Stromal cell of bone marrow (primary cell): ENCODE data around the gene TPSB2.
"Not testable (repeated sequence)": the region's sequence is repeated elsewhere in the genome, so short reads cannot be mapped to it uniquely, and the experiment has no call there.

Experiments used
- DNase-seq: peaks from one replicate; pipeline ENCODE4 v3.0.0-alpha.2; 2012; ENCODE audit warnings: low read depth

TPSB2 gene

GRCh38 chr16:1199347-1200013 is 30.5 kb downstream of the TPSB2 start:
- no peak for DNase-seq

- not testable (repeated sequence) for DNase-seq
Measured at GRCh38 chr16:1198671-1199346, 31.2 kb downstream of the TPSB2 start.

GRCh38 chr16:1198194-1198593 is 31.8 kb downstream of the TPSB2 start:
- DNase-seq = no peak

DNA sequence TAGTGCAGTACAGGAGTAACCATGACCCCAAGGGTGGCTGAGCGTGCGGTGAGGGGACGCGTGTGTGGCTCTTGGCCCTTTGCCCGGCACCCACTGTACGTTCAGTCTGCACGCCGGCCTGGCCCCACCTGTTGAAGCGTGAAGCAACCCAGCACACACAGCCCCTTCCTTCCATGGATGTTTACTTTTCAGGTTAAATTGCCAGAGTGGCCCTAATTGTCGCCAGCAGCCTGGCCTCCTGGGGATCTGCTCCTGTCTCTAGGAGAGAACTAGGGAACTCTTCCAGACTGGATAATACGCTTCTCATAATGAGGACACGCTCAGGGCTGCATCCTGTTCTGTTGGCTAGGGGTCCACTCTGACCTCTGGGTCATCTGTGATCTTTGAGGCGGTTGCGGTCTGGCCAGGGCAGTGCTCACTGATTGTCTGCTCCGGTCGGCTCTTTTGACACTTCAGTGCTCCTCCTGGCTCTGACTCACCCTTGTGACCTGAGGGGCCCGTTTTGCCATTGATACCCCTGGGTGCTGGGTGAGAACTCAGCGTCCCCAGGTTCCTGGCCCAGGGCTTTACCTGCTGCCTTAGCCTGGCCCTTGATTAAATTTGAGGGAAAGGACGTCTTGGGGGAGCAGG is 32.6 kb downstream of the TPSB2 start:
- no peak for DNase-seq

DNA sequence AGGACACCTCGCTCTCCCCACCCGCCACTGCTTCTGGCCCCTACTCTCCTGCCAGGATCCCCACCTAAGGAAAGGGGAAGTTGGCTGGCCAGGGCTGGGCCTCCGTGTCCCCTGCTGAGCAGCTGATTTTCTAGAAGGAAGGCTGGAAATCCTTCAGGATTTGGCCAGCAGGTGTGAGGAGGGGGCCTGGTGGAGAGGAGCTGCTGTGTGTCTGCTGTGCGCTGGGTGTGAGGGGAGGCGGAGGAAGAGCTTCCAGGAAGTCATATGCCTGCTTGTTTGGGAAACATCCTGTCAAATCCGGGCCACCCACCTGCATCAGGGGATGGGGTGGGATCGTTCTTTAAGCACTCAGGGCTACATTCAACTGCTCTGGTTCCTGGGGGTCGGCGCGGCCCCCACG is 33.5 kb downstream of the TPSB2 start:
- DNase-seq = no peak

DNA sequence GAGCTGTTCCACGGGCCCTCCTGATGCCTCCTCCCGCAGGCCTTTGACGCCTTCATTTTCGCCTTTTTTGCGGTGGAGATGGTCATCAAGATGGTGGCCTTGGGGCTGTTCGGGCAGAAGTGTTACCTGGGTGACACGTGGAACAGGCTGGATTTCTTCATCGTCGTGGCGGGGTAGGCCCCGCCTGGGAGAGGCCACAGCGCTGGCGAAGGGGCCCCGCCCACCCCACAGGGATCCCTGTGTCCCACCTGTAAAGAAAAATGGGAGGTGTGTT is 34.7 kb downstream of the TPSB2 start:
- no peak for DNase-seq

GRCh38 chr16:1194665-1195392 is 35.2 kb downstream of the TPSB2 start:
- no peak for DNase-seq

GRCh38 chr16:1193825-1194581 is 36.0 kb downstream of the TPSB2 start:
- DNase-seq = no peak

DNA sequence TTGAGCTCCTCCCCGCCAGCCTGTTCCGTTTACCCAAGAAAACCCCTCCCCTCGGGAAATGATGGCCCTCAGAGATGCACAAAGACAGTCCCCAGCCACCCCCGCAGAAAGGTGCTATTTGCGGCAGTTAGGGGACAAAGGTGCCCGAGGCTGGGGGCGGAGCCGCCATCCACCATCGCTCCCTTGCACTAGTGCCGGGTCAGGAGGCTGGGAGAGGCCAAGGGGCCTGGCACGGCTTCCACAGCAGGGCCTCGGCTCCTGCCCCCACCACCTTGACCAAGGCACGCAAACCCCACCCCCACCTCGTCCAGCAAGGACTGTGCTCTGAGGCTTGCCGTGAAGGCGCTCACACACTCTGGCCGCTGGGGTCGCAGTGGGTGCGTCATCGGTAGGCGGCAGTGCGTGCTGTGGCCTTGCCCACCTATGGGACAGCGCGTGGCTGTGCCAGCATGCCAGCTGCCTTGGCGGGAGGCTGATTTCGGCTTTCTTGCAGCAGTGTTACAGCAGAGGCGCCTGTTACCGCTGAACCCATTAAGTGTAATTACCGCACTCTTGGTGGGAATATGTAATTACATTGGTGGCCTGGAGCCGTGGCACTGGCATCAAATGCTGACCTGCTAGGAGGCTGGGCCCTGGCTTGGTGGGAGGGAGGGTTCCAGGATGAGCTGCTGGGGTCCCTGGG is 36.7 kb downstream of the TPSB2 start:
- no peak for DNase-seq

GRCh38 chr16:1192384-1193073 is 37.5 kb downstream of the TPSB2 start:
- DNase-seq = no peak

DNA sequence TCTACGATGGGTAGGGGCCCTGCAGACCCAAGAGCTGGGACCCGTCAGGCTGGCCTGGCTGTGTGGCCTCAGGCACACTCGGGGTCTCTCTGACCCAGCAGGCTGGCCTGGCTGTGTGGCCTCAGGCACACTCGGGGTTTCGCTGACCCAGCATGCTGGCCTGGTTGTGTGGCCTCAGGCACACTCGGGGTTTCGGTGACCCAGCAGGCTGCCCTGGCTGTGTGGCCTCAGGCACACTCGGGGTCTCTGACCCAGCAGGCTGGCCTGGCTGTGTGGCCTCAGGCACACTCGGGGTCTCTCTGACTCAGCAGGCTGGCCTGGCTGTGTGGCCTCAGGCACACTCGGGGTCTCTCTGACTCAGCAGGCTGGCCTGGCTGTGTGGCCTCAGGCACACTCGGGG is 39.2 kb downstream of the TPSB2 start:
- not testable (repeated sequence) for DNase-seq

DNA sequence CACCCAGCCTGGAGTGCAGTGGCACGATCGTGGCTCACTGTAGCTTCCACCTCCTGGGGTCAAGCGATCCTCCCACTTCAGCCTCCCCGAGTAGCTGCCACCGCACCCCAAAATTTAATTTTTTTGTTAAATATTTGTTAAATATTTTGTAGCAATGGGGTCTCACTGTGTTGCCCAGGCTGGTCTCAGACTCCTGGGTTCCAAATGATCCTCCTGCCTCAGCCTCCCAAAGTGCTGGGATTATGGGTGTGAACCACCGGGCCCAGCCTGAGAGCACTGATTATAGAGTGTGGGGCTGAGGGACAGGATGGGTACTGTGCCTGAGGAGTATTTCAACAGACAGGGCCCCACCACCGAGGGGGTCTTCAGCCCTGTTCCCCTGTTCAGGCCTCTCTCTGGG is 40.5 kb downstream of the TPSB2 start:
- no peak for DNase-seq

GRCh38 chr16:1188432-1189189 is 41.4 kb downstream of the TPSB2 start:
- DNase-seq = peak; percentile 8

- DNase-seq = not testable (repeated sequence)
Measured at GRCh38 chr16:1185460-1186207, 44.4 kb downstream of the TPSB2 start.

DNA sequence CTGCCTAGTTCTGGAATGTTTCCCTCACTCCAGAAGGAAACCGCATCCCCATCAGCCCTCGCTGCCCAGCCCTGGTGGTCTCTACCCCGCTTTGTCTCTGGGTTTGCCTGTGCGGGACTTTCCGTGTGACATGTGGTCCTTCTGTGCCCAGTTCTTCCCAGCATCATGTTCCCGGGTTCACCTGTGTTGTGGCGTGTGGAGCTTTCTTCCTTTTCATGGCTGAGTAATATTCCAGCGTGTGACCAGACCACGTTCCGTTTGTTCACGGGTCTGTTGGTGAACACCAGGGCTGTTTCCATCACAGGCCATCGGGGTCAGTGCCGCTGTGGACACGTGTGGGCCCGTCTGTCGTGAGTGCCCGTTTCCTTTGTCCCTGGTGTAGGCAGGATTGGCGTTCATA is 45.0 kb downstream of the TPSB2 start:
- no peak for DNase-seq

GRCh38 chr16:1184156-1184868 is 45.7 kb downstream of the TPSB2 start:
- DNase-seq = no peak

- DNase-seq = peak; percentile 25
Measured at GRCh38 chr16:1182950-1183907, 46.8 kb downstream of the TPSB2 start.

DNA sequence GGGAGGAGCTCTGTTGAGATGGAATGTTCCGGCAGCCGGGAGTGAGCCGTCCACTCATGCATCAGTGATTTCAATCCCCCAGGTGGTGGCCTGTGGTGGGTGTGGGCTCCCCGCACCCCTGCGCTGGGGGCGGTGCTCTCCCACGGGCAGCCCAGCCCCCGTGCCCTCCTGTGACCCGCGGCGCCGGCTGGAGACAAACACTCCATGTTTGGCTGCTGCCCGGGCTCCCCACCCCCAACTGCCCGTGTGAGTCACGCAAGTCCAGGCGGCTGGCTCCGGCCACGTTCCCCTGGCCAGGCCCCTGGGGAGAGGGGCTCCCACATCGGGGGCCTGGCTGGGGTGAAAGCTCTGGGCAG is 47.7 kb downstream of the TPSB2 start:
- DNase-seq = peak; percentile 38
